ENCODE results near the gene PCSK5.
A peak's percentile ranks its signal among the peaks of the same experiment; 100 is the strongest.
"Not testable (repeated sequence)": the region's sequence is repeated elsewhere in the genome, so short reads cannot be mapped to it uniquely, and the experiment has no call there.

Gene PCSK5

GRCh38 chr9:76289042-76289441 lies 398.6 kb downstream of the PCSK5 start:
- no peak for DNase-seq

- DNase-seq = no peak
Measured at GRCh38 chr9:76289703-76290102, 399.2 kb downstream of the PCSK5 start.

GRCh38 chr9:76290555-76290954 lies 400.1 kb downstream of the PCSK5 start:
- no peak for DNase-seq

- no peak for DNase-seq
Measured at GRCh38 chr9:76292246-76292645, 401.8 kb downstream of the PCSK5 start.

- DNase-seq = no peak
Measured at GRCh38 chr9:76292658-76293057, 402.2 kb downstream of the PCSK5 start.

- DNase-seq = no peak
Measured at GRCh38 chr9:76294301-76294700, 403.8 kb downstream of the PCSK5 start.

- DNase-seq = no peak
Measured at GRCh38 chr9:76296561-76297310, 406.3 kb downstream of the PCSK5 start.

GRCh38 chr9:76297721-76298239 lies 407.3 kb downstream of the PCSK5 start:
- DNase-seq = peak; percentile 73 to 78

GRCh38 chr9:76298521-76299144 lies 408.2 kb downstream of the PCSK5 start:
- no peak for DNase-seq

- no peak for DNase-seq
Measured at GRCh38 chr9:76302543-76302942, 412.1 kb downstream of the PCSK5 start.

GRCh38 chr9:76302947-76303550 lies 412.6 kb downstream of the PCSK5 start:
- peak; percentile 74 for DNase-seq

- DNase-seq = not testable (repeated sequence)
Measured at GRCh38 chr9:76307047-76307446, 416.6 kb downstream of the PCSK5 start.

- no peak for DNase-seq
Measured at GRCh38 chr9:76310577-76310976, 420.1 kb downstream of the PCSK5 start.

- no peak for DNase-seq
Measured at GRCh38 chr9:76310991-76311390, 420.5 kb downstream of the PCSK5 start.

- DNase-seq = no peak
Measured at GRCh38 chr9:76311537-76311936, 421.1 kb downstream of the PCSK5 start.

GRCh38 chr9:76313771-76314170 lies 423.3 kb downstream of the PCSK5 start:
- no peak for DNase-seq

- DNase-seq = no peak
Measured at GRCh38 chr9:76314321-76314720, 423.8 kb downstream of the PCSK5 start.

GRCh38 chr9:76316069-76316468 lies 425.6 kb downstream of the PCSK5 start:
- DNase-seq = no peak

- not testable (repeated sequence) for DNase-seq
Measured at GRCh38 chr9:76319466-76319865, 429.0 kb downstream of the PCSK5 start.

- DNase-seq = no peak
Measured at GRCh38 chr9:76321195-76321828, 430.8 kb downstream of the PCSK5 start.

GRCh38 chr9:76322810-76323209 lies 432.3 kb downstream of the PCSK5 start:
- no peak for DNase-seq

GRCh38 chr9:76323490-76323889 lies 433.0 kb downstream of the PCSK5 start:
- no peak for DNase-seq

- DNase-seq = not testable (repeated sequence)
Measured at GRCh38 chr9:76324030-76324429, 433.6 kb downstream of the PCSK5 start.
